HG02981 (cell line): ENCODE measurements around the gene WDR76.

Source experiments
- ATAC-seq: cut with Tn5 transposase; IDR thresholded peaks from one replicate; pipeline ENCODE4 v1.9.1; 2021; ENCODE audit warnings: mild to moderate bottlenecking, moderate library complexity; ENCODE audit not compliant: unreplicated experiment

Gene WDR76

GRCh38 chr15:43873651-43874050 is 46.8 kb downstream of the WDR76 start:
- no peak for ATAC-seq

GRCh38 chr15:43876872-43877271 is 50.1 kb downstream of the WDR76 start:
- ATAC-seq = no peak

- no peak for ATAC-seq
Measured at GRCh38 chr15:43877371-43877770, 50.6 kb downstream of the WDR76 start.

DNA sequence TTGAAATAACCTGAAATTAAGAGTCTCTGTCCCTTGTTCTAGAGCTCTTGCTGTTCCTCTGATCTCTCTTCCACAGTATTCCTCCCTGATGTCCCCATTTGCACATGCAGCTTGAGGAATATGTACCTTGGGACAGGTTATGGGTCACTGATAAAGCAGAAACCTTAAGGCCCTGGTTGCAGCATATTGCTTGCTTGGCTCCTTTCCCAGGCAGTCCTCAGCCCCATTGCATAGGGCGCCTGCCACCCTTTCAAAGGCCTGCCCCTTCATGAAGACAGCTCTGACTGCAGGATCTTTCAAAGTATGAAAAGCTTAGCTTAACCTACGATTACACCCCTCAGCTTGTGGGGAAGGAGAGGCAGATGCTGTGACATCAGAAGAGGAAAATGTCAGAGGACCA is 51.6 kb downstream of the WDR76 start:
- no peak for ATAC-seq

GRCh38 chr15:43879386-43880355 is 52.9 kb downstream of the WDR76 start:
- ATAC-seq = no peak

DNA sequence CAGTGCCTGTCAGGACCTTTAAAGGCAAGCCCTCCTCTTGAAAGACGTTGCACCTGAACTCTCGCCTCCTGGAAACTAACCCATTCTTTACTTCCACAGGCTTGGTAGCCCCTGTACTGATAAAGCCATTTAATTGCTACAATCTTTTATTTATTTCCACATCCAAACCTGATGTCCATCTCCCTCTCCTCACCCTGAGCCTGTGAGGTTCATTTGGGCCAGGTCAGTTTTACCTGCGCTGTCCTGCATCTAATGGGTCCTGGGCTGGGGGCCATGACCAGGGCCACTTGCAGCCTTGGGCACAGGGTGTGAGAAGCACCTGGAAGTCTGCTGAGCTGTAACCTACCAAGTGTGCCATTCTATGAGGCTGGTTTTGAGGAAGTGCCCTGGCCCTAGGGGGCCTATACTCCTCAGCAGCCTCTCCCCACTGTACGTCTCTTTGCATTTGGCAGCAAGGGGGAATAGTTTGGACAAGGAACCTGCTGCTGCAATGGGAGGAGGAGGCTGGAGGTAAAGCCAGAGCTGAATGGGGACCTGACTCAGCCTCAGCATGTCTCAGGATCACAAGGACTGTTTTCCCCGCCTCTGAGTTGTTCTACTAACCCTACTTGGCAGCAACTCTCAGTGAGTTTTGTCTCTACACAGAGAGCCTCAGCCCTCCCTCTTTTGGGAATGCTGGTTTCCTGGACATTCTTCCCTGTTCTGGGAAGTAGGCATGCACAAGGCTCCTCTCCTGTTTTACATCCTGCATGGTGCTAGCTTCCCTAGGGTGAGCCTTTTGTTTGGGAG is 53.8 kb downstream of the WDR76 start:
- ATAC-seq = no peak

GRCh38 chr15:43881245-43881644 is 54.4 kb downstream of the WDR76 start:
- no peak for ATAC-seq

DNA sequence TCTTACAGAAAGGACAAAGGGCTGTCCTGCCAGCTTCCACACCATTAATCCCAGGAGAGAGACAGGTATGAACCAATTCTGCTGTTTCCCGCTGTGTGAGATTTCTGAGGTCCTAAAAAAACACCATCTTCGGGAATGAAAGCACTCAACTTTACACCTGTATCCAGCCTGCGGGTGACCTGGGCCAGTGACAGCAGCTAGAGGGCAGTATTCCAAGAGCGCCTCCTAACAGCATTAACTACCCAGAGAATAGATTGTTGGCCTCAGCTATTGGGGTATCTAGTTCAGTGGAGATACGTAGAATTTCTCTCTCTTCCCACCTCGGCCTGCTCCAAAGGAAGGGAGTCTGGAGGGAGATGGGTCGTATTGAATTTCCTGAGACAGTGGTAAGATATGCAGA is 55.1 kb downstream of the WDR76 start:
- ATAC-seq = no peak

GRCh38 chr15:43883571-43883970 is 56.8 kb downstream of the WDR76 start:
- no peak for ATAC-seq

- ATAC-seq = no peak
Measured at GRCh38 chr15:43886558-43886957, 59.8 kb downstream of the WDR76 start.

DNA sequence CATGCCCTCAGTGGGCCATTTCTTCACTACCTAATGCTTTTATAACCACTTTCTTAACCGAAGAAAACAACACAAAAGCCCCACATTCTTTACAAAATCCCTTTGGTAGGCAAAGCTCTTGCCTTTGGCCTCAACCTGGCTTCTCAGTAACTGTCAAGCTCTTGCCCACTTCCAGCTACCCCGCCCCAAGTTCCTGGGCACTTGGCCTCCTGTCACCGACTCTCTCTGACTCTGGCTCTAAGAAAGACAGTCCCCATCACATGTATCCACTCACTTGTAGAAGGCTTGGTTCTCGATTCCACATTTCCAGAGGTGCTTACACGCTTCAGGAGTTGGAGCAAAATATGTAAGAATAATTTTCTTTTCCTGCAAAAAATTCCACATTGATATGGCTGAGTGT is 61.1 kb downstream of the WDR76 start:
- no peak for ATAC-seq

GRCh38 chr15:43889042-43889441 is 62.2 kb downstream of the WDR76 start:
- no peak for ATAC-seq

GRCh38 chr15:43893956-43894355 is 67.2 kb downstream of the WDR76 start:
- ATAC-seq = no peak

- no peak for ATAC-seq
Measured at GRCh38 chr15:43895586-43895985, 68.8 kb downstream of the WDR76 start.

DNA sequence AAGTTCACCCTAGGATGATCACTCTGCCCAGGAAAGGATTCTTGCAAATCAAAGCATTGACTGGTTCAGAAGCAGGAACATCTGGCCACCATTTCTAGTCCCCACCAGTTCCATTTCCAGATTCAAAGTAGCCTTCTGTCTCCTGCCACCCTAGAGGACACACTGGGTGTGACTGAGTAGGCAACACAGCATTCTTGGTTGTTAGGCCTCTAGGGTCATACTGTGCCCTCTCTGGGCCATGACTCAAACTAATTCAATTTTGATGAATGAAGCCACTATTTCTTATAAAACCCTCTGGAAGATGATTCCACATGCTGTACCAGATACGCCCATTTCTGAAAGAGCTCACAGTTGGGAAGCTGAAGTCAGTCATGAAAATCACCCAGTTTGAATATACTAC is 69.7 kb downstream of the WDR76 start:
- no peak for ATAC-seq

DNA sequence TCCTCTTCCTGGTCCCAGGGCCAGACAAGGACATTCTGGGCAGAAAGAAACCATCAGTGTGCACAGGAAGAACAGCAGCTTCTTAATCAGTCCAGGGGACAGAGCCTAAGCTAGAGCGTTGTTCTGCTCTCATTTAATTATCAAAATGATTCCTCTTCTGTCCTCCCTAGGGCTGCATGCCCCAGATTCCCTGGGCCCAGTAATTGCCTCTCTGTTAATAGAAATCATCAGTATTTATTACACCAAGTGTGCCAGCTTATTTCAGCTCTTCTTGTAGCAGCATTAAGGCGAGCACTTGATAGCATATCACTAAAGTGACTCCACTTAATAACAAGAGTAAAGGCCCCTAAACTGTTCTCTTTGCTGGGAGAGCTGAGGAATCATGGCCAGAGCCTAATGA is 72.1 kb downstream of the WDR76 start:
- no peak for ATAC-seq

- no peak for ATAC-seq
Measured at GRCh38 chr15:43899928-43900327, 73.1 kb downstream of the WDR76 start.

GRCh38 chr15:43900996-43901395 is 74.2 kb downstream of the WDR76 start:
- no peak for ATAC-seq

GRCh38 chr15:43901495-43901894 is 74.7 kb downstream of the WDR76 start:
- no peak for ATAC-seq

DNA sequence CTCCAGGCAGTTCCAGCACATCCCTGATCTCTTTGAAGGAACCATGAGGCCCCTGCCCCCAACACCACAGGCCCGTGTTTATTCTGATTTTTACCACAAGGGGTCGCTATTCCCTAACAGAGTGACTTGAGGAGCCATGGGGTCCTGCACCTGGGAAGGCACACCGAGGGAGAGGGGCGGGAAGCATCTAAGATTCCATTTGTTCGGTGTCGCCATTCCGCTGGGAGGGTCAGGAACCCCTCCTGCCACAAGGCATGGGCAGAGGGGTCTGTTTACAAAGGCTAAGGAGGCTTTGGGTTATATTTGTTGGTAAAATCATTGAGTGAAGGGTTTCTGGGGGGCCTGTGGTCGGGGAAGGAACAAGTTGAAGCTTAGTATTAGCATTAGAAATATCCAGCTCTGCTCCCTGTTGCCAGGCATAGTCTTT is 77.1 kb downstream of the WDR76 start:
- no peak for ATAC-seq

DNA sequence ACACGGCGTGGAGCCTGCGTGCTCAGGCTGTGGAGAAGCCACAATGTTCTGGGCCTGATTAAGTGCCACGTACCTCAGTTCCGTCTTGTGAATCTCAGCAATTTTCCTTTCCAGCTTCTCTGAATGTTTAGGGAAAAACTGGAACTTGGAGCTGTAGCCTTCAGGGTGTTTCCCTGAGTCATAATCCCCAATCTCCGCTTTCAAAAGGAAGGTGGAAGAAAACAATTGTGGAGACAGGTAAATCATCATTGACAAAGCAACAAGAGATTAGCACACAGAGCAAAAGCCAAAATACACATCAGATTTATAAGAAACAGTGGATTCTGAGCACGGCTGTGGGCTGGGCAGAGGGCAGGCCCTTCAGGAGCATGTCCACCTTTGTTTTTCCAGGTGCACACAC is 79.0 kb downstream of the WDR76 start:
- ATAC-seq = no peak

- ATAC-seq = no peak
Measured at GRCh38 chr15:43908516-43909050, 81.8 kb downstream of the WDR76 start.
